Mesendoderm (in vitro differentiated cells): ENCODE measurements around the gene RAPGEF5.
"Not testable (repeated sequence)": the region's sequence is repeated elsewhere in the genome, so short reads cannot be mapped to it uniquely, and the experiment has no call there.

Experiments
- DNase-seq: peaks from one replicate; pipeline ENCODE4 v3.0.0; 2013
- H2AK5ac ChIP-seq: 2 replicates; pipeline ENCODE4 v1.6.1; 2013; ENCODE audit warnings: low read length, inconsistent platforms
- H2BK120ac ChIP-seq: 2 replicates; pipeline ENCODE4 v1.6.1; 2013; ENCODE audit warnings: low read depth, mild to moderate bottlenecking, low read length, moderate library complexity, mixed read lengths
- H2BK15ac ChIP-seq: replicated peaks from 2 replicates; pipeline ENCODE4 v1.6.1; 2013; ENCODE audit warnings: low read depth, mild to moderate bottlenecking, moderate library complexity
- H2BK5ac ChIP-seq: 2 replicates; pipeline ENCODE4 v1.6.1; 2013; ENCODE audit warnings: low read length, inconsistent platforms
- H3K18ac ChIP-seq: 2 replicates; pipeline ENCODE4 v1.6.1; 2013; ENCODE audit warnings: mild to moderate bottlenecking, low read length, mixed read lengths
- H3K23ac ChIP-seq: one replicate; pipeline ENCODE4 v1.6.1; 2013; ENCODE audit warnings: low read length
- H3K27ac ChIP-seq: 2 replicates; pipeline ENCODE4 v1.5.1; 2013; ENCODE audit warnings: low read depth, mild to moderate bottlenecking, inconsistent platforms, low read length, moderate library complexity
- H3K27me3 ChIP-seq: 2 replicates; pipeline ENCODE4 v1.6.1; 2013; ENCODE audit warnings: low read length, control low read depth, mild to moderate bottlenecking, inconsistent platforms; ENCODE audit not compliant: insufficient read depth, poor library complexity
- H3K36me3 ChIP-seq: 2 replicates; pipeline ENCODE4 v1.6.1; 2013; ENCODE audit warnings: low read length, inconsistent platforms; ENCODE audit not compliant: control insufficient read depth, insufficient read depth
- H3K4ac ChIP-seq: one replicate; pipeline ENCODE4 v1.6.1; 2013; ENCODE audit warnings: low read depth, mild to moderate bottlenecking, low read length, moderate library complexity
- H3K4me1 ChIP-seq: 2 replicates; pipeline ENCODE4 v1.6.1; 2013; ENCODE audit warnings: low read depth, low read length, inconsistent platforms; ENCODE audit not compliant: control insufficient read depth
- H3K4me2 ChIP-seq: 2 replicates; pipeline ENCODE4 v1.6.1; 2013; ENCODE audit warnings: low read length
- H3K4me3 ChIP-seq: 2 replicates; pipeline ENCODE4 v1.5.1; 2013; ENCODE audit warnings: mild to moderate bottlenecking, low read length
- H3K56ac ChIP-seq: one replicate; pipeline ENCODE4 v1.6.1; 2013; ENCODE audit warnings: low read length
- H3K79me1 ChIP-seq: 2 replicates; pipeline ENCODE4 v1.6.1; 2013; ENCODE audit warnings: low read length, inconsistent platforms
- H3K79me2 ChIP-seq: 2 replicates; pipeline ENCODE4 v1.6.1; 2013; ENCODE audit warnings: mild to moderate bottlenecking, low read length; ENCODE audit not compliant: control insufficient read depth, insufficient read depth
- H3K9ac ChIP-seq: 2 replicates; pipeline ENCODE4 v1.6.1; 2013; ENCODE audit warnings: low read length, inconsistent platforms
- H4K5ac ChIP-seq: one replicate; pipeline ENCODE4 v1.6.1; 2013; ENCODE audit warnings: low read length
- H4K8ac ChIP-seq: one replicate; pipeline ENCODE4 v1.6.1; 2013; ENCODE audit warnings: low read depth, mild to moderate bottlenecking, control low read depth, low read length, moderate library complexity
- WGBS: extraction: QIAGEN DNeasy Blood & Tissue Kit; methylation state at CpG from one replicate; pipeline ENCODE4 v1.1.7; 2013; ENCODE audit warnings: low lambda C conversion rate, missing lambda C conversion rate; ENCODE audit not compliant: insufficient coverage; ENCODE audit errors: extremely low coverage; 5-methylcytosine and 5-hydroxymethylcytosine counted together

RAPGEF5 gene

GRCh38 chr7:22087861-22088260, 269.1 kb downstream of the RAPGEF5 start:
- no peak for DNase-seq
- Histone ChIP-seq H3K27ac (no peak overlapping the region), H2BK15ac (no peak overlapping the region), H3K56ac (no peak overlapping the region), H3K4me2 (no peak overlapping the region), H3K9ac (no peak overlapping the region), H3K4me3 (no peak overlapping the region), H3K18ac (no peak overlapping the region), H2BK120ac (no peak overlapping the region), H3K36me3 (no peaks in the 10 kb centered on the region), H3K79me1 (no peaks in the 10 kb centered on the region), H4K5ac (no peak overlapping the region), H3K27me3 (no peaks in the 10 kb centered on the region), H3K4me1 (no peaks in the 10 kb centered on the region), H4K8ac (no peak overlapping the region), H2BK5ac (no peak overlapping the region), H3K4ac (no peak overlapping the region), H3K23ac (no peak overlapping the region), H2AK5ac (no peak overlapping the region), H3K79me2 (no peaks in the 10 kb centered on the region)
- WGBS = no CpG with 5 or more reads among the region's 6 CpGs

GRCh38 chr7:22083704-22084240, 273.2 kb downstream of the RAPGEF5 start:
- Histone ChIP-seq H3K23ac (no peak overlapping the region), H3K9ac (peak overlapping the region; percentile 76), H3K79me2 (no peaks in the 10 kb centered on the region), H4K8ac (no peak overlapping the region), H3K27me3 (no peaks in the 10 kb centered on the region), H2BK15ac (no peak overlapping the region), H3K4ac (no peak overlapping the region), H3K79me1 (no peaks in the 10 kb centered on the region), H3K4me1 (no peaks in the 10 kb centered on the region), H2BK5ac (no peak overlapping the region), H3K36me3 (no peaks in the 10 kb centered on the region), H3K4me3 (peak overlapping the region; percentile 78), H3K4me2 (peak overlapping the region; percentile 63), H3K56ac (peak overlapping the region; percentile 88), H2BK120ac (no peak overlapping the region), H3K27ac (no peak overlapping the region), H4K5ac (no peak overlapping the region), H3K18ac (no peak overlapping the region), H2AK5ac (no peak overlapping the region)
- no peak for DNase-seq
- WGBS = no CpG with 5 or more reads among the region's 10 CpGs

- H2AK5ac ChIP-seq = no peak overlapping the region
Measured at GRCh38 chr7:22082886-22083703, 273.9 kb downstream of the RAPGEF5 start.

GRCh38 chr7:22082553-22082885, 274.4 kb downstream of the RAPGEF5 start:
- H3K27ac ChIP-seq = no peak overlapping the region
- peak overlapping the region; percentile 69 for H3K56ac ChIP-seq
- peak overlapping the region; percentile 44 for H3K9ac ChIP-seq
- H2AK5ac ChIP-seq = no peak overlapping the region
- H3K18ac ChIP-seq = no peak overlapping the region
- no peaks in the 10 kb centered on the region for H3K36me3 ChIP-seq
- H3K4me1 ChIP-seq = no peaks in the 10 kb centered on the region
- H3K79me2 ChIP-seq = no peaks in the 10 kb centered on the region
- peak overlapping the region; percentile 63 for H3K4me2 ChIP-seq
- no peaks in the 10 kb centered on the region for H3K27me3 ChIP-seq
- H3K4ac ChIP-seq = no peak overlapping the region
- no peak overlapping the region for H3K23ac ChIP-seq
- no peaks in the 10 kb centered on the region for H3K79me1 ChIP-seq
- no peak overlapping the region for H2BK5ac ChIP-seq
- no peak overlapping the region for H4K5ac ChIP-seq
- no peak overlapping the region for H4K8ac ChIP-seq
- no peak overlapping the region for H2BK15ac ChIP-seq
- no peak overlapping the region for H3K4me3 ChIP-seq
- no CpG with 5 or more reads among the region's 10 CpGs for WGBS
- DNase-seq = no peak
- no peak overlapping the region for H2BK120ac ChIP-seq

More at GRCh38 chr7:22082886-22083703, 273.9 kb downstream of the RAPGEF5 start:
- Histone ChIP-seq H3K36me3 (no peaks in the 10 kb centered on the region), H3K4me1 (no peaks in the 10 kb centered on the region), H3K27me3 (no peaks in the 10 kb centered on the region), H3K79me2 (no peaks in the 10 kb centered on the region), H4K8ac (no peak overlapping the region), H3K23ac (no peak overlapping the region), H4K5ac (peak overlapping the region; percentile 88), H3K79me1 (no peaks in the 10 kb centered on the region), H2BK15ac (no peak overlapping the region), H2BK5ac (no peak overlapping the region), H3K4ac (no peak overlapping the region), H3K18ac (no peak overlapping the region), H3K9ac (peak overlapping the region; percentile 76), H3K56ac (peak overlapping the region; percentile 88), H3K4me2 (peak overlapping the region; percentile 63), H3K4me3 (peak overlapping the region; percentile 78), H3K27ac (no peak overlapping the region), H2BK120ac (no peak overlapping the region)
- DNase-seq = peak; percentile 92
- WGBS = no CpG with 5 or more reads among the region's 55 CpGs

GRCh38 chr7:22080219-22080618, 276.7 kb downstream of the RAPGEF5 start:
- H3K56ac ChIP-seq, H4K8ac ChIP-seq, H2AK5ac ChIP-seq, H3K79me2 ChIP-seq, H3K18ac ChIP-seq, H2BK120ac ChIP-seq, H4K5ac ChIP-seq, H3K27me3 ChIP-seq, H2BK5ac ChIP-seq, H3K4ac ChIP-seq, H3K79me1 ChIP-seq, H2BK15ac ChIP-seq, H3K36me3 ChIP-seq, H3K4me1 ChIP-seq, H3K4me2 ChIP-seq, H3K27ac ChIP-seq, H3K4me3 ChIP-seq, DNase-seq, H3K9ac ChIP-seq, H3K23ac ChIP-seq: not testable (repeated sequence)
- WGBS = no CpG with 5 or more reads among the region's 8 CpGs
